ENCODE measurements around the gene NOP9.

- no peak for TF ChIP-seq CTCF (conservative IDR thresholded peaks at IDR 0.05; ENCODE audit: low read length)
- TF ChIP-seq EZH2phosphoT487 (IDR thresholded peaks at IDR 0.05; ENCODE audit: borderline replicate concordance) = no peak
These were observed 35.0 kb downstream of the NOP9 start, which contains the start of gene ADCY4 for GRCh38 chr14:24334431-24335291.
